Skeletal muscle tissue (tissue), 4 donors: ENCODE measurements around the gene DSTN. TPM values are rescaled to one million over a fixed set of nuclear protein-coding genes. Genes with fewer than 3 reads are reported as not detected.
A peak's percentile ranks its signal among the peaks of the same experiment; 100 is the strongest.
"Not testable (repeated sequence)": the region's sequence is repeated elsewhere in the genome, so short reads cannot be mapped to it uniquely, and the experiment has no call there.

Source experiments
- H3K27ac ChIP-seq: one replicate; pipeline ENCODE4 v1.7.0; 2013; ENCODE audit warnings: mild to moderate bottlenecking, low read depth, low read length, inconsistent platforms
- H3K27me3 ChIP-seq, 3 donors: one replicate each; pipeline ENCODE4 v1.7.0; 2013; ENCODE audit warnings: low read length in 3 of 3; ENCODE audit not compliant: control insufficient read depth in 3 of 3, insufficient read depth in 3 of 3
- H3K36me3 ChIP-seq, 3 donors: one replicate each; pipeline ENCODE4 v1.7.0; 2013; ENCODE audit warnings: low read length in 3 of 3; ENCODE audit not compliant: control insufficient read depth in 3 of 3, insufficient read depth in 3 of 3
- H3K4me1 ChIP-seq, 3 donors: one replicate each; pipeline ENCODE4 v1.7.0; 2013; ENCODE audit warnings: low read length in 3 of 3, mild to moderate bottlenecking in 3 of 3; ENCODE audit not compliant: control insufficient read depth in 3 of 3, insufficient read depth in 3 of 3
- H3K4me3 ChIP-seq, 3 donors: one replicate each; pipeline ENCODE4 v1.7.0; 2013; ENCODE audit warnings: low read length in 3 of 3
- H3K9ac ChIP-seq, 3 donors: one replicate each; pipeline ENCODE4 v1.7.0; 2013; ENCODE audit warnings: low read length in 3 of 3, mild to moderate bottlenecking in 3 of 3, moderate library complexity in 2 of 3, low read depth in 1 of 3
- H3K9me3 ChIP-seq, 3 donors: one replicate each; pipeline ENCODE4 v1.7.0; 2013; ENCODE audit warnings: low read length in 3 of 3; ENCODE audit not compliant: control insufficient read depth in 3 of 3
- total RNA-seq: library from RNA; depleted of rRNA; stranded (reverse); fragments of >200 nt; gene quantifications from one replicate; pipeline ENCODE4 v1.2.3, GENCODE V29; 2014
- donor health status: Osteomylitis.

Gene DSTN
- total RNA-seq, 1 donor from 2014 or later: 104 TPM

DNA sequence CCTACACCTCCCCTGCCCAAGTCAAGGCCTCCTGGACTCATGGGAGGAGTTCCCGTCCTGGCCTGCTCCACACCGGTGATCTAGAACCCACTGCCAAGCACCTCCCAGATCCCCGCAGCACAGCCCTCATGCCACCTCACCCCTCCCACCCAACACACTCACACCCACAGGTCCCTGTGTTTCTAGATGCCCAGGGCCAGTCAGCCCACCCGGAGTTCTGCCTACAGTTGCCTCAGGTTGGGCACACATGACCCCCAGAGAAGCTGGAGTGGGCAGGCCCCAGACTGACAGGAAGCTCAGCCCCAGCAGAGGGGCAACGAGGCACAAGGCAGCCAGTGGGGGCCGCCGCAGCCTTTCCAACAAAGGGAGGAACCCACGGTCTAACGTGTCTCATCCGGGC lies 82.5 kb downstream of the DSTN start:
- no peak overlapping the region for H3K27ac ChIP-seq
- H3K27me3 ChIP-seq: no peaks in the 10 kb centered on the region
- no peak overlapping the region for H3K9ac ChIP-seq
- no peaks in the 10 kb centered on the region for H3K9me3 ChIP-seq
- H3K4me1 ChIP-seq: peaks cover 41 to 47% (median 43%) of the 10 kb centered on the region in 3 donors
- H3K36me3 ChIP-seq: peaks cover 0 to 8% (median 2%) of the 10 kb centered on the region in 3 donors
- no peak overlapping the region for H3K4me3 ChIP-seq

DNA sequence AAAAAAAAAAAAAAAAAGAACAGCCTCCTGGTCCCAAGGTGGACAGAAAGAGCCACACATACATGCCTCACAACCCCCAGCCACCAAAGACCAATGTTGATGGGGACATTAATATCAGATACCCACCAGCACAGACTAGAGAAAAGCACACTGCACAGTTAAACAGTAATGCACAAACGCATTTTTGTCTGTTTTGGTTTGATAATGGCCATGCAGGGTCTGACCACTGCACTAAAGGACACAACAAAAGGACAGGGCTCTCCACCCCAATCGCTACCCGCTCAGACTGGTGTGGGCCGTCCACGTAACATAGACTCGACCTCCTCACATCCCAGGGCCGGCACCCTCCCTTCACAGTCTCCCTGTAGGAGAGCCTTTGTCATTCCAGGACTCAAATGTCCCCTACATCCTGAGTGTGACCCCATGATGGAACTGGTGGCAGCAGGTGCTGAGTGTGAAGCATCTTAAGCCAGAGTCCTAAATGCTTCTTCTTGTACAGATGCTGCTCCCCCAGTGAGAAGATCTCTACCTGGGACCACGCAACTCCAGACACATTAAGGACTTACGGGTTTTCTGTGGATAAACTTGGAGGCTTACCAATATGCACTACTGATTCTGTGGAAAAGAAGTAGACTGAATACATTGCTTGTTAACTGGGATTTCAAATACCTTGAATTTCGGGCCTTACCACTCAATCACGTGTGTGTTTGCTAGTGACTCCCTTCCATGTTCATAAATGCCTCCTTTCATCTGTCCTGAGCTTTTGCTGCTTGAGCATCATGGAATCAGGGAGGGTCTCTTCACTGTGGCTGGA lies 84.2 kb downstream of the DSTN start:
- no peak overlapping the region for H3K4me3 ChIP-seq
- H3K27me3 ChIP-seq: no peaks in the 10 kb centered on the region
- H3K9me3 ChIP-seq: no peaks in the 10 kb centered on the region
- peaks cover 8 to 14% (median 11%) of the 10 kb centered on the region in 3 donors for H3K36me3 ChIP-seq
- H3K4me1 ChIP-seq: peaks cover 30 to 36% (median 32%) of the 10 kb centered on the region in 3 donors
- no peak overlapping the region for H3K27ac ChIP-seq
- no peak overlapping the region for H3K9ac ChIP-seq

DNA sequence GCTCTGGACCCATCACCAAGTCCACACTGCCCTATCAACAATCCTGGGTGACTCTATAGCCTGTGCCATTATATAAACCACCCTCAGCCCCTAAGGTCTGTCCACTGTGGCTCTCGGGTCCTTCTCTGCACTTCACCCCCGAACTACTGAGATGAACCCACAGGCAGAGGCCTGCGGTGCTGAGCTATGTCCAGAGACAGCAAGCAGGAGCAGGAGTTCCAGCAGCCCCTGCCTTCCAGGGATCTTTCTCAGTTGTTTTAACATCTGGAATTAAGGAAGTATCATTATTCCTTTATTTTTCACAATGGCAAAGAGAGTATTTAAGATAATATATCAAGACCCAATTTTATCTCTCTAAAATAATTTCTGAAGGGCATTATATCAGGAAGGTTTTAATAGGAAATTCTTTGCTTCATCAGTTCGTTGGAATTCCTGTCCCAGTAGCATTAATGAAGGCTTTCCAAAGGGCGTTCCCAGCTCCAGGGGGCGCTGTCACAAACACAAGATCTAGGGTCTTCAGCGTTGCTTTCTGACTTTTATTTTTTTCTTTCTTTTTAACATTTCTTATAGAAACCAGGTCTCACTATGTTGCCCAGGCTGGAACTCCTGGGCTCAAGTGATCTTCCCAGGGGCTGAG lies 84.9 kb downstream of the DSTN start:
- H3K4me1 ChIP-seq: peaks cover 28 to 34% (median 30%) of the 10 kb centered on the region in 3 donors
- no peak overlapping the region for H3K27ac ChIP-seq
- H3K36me3 ChIP-seq: peaks cover 8 to 15% (median 11%) of the 10 kb centered on the region in 3 donors
- no peak overlapping the region for H3K4me3 ChIP-seq
- H3K9ac ChIP-seq: no peak overlapping the region
- no peaks in the 10 kb centered on the region for H3K9me3 ChIP-seq
- H3K27me3 ChIP-seq: no peaks in the 10 kb centered on the region

DNA sequence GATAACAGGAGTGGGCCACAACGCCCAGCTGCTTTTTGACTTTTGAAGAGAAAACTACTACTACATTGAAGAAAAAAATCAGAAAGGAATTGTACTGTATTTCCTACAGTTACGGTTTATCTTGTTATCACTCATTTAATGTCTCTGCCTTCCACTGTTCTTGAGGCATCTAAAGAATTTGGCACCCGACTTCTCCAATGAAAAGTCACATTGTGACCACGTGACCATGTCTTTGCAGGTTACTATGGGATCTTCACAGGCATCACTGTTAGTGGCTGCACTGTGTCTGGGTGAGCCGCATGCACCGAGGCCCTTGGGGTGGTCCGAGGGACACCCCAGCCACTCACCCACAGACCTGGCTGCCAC lies 85.4 kb downstream of the DSTN start:
- no peak overlapping the region for H3K4me3 ChIP-seq
- H3K9me3 ChIP-seq: no peaks in the 10 kb centered on the region
- no peaks in the 10 kb centered on the region for H3K27me3 ChIP-seq
- H3K36me3 ChIP-seq: peaks cover 8 to 17% (median 11%) of the 10 kb centered on the region in 3 donors
- peaks cover 27 to 30% (median 30%) of the 10 kb centered on the region in 3 donors for H3K4me1 ChIP-seq
- no peak overlapping the region for H3K9ac ChIP-seq
- no peak overlapping the region for H3K27ac ChIP-seq

DNA sequence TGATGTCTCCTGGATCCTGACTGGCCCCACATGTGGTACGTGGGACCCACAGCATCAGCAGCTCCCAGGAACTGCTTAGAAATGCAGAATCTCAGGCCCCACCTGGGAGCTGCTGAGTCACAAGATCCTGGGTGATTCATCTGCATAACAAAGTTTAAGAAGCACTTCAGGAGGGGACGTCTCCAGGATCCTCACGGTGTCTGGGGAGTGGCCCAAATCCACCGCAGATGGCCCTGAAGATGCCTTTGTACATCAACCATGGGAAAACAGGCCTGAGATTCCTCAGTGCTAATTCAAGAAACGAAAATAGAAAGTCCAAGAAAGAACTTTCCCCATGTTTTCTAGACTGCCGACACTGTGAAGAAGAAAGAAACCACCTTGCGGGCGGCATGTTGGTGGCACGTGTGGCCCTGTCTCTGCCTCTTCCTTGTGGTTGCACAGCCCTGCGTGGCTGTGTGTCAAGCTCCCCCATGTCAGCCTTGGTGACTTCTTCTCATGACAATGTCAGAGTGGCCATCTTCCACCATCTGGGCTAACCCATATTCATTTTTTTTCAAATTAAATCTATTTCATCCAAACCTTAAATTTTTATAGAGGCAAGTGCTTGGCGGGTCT lies 86.1 kb downstream of the DSTN start:
- Histone ChIP-seq H3K9ac (peak overlapping the region in 1 of 3 donors; percentile 3), H3K4me1 (peaks cover 26 to 29% (median 27%) of the 10 kb centered on the region in 3 donors), H3K9me3 (no peaks in the 10 kb centered on the region), H3K4me3 (no peak overlapping the region), H3K27ac (no peak overlapping the region), H3K27me3 (no peaks in the 10 kb centered on the region), H3K36me3 (peaks cover 8 to 15% (median 11%) of the 10 kb centered on the region in 3 donors)

DNA sequence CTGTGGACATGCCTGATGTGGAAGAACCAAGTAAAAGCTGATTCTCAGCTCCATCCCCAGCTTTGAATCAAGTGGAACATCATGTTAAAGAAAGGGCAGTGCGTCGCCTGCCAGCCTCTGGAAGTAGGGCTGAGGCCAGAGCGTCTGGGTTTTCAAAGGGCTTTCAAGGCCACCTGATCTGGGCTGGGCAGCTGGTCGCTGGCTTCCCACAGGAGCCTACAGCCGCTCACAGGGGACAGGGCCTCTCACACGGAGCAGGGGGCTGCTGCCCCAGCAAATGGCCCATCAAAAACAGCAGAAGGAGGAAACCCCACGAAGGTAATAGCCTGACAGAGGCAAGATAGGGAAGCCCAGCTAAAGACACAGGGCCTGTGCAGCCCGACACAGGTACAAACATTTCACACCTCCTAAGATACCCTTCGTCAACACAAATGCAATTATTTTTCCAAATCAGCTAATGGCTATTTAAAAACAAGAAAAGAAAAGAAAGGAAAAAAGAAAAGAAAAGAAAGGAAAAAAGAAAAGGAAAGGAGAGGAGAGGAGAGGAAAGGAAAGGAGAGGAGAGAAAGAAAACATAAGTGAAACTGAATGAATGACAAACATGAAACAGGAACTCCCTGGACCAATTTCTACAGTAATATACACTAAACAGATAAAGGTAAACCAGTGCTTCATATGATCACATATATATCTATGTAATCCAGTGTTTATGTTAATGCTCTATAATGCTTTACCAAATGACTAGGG lies 87.4 kb downstream of the DSTN start:
- Histone ChIP-seq H3K4me1 (peaks cover 22 to 27% (median 25%) of the 10 kb centered on the region in 3 donors), H3K36me3 (peaks cover 8 to 15% (median 11%) of the 10 kb centered on the region in 3 donors), H3K9ac (peak overlapping the region in 2 of 3 donors; percentile 40 to 69), H3K4me3 (peak overlapping the region in 1 of 3 donors; percentile 29), H3K27ac (no peak overlapping the region), H3K9me3 (no peaks in the 10 kb centered on the region), H3K27me3 (no peaks in the 10 kb centered on the region)

DNA sequence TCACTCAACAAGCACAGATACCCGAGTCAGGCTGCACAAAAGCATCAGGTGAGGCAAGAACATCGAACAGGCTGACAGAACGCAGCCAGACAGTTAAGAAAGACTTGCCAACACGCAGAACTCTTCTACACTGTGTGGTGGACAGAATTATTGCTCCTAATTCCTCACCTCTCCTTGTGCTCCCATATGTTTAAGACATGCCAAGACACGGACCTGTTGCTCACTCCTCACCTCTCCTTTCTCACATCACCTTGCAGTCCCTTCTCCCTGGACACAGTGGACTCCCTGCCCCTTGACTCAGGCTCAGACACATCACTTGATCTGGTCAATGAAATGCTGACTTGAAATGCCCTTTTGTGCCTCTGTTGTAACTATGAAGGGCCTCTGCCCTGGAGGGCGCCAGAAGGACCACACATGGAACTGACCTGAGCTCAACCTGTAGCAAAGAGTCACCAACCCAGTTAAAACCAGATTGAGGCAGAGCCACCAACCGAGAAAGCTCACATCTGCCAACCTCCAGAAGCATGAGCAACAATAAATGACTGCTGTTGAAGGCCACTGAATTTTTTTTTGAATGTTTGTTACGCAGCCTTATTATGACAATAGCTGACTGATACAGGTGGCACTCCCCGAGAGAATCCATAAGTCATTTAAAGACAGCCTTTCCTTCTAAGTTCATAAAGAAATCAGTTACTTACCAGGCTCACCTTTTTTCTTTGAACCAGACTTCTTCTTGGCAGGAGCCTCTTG lies 88.2 kb downstream of the DSTN start:
- Histone ChIP-seq H3K36me3 (peaks cover 8 to 15% (median 11%) of the 10 kb centered on the region in 3 donors), H3K4me3 (no peak overlapping the region), H3K27ac (no peak overlapping the region)

DNA sequence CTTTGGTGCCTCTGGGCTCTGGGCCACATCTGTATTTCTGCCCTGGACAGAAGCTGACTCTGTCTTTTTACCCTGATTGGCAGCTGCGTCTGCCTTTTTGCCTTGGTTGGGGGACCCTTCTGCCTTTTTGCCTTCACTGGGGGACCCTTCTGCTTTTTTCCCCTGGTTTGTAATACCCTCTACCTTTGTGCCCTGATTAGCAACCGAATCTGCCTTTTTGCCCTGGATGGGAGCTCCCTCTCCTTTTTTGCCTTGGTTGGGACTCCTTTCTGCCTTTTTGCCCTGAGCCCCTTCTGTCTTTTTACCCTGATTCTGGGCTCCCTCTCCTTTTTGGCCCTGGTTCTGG lies 88.7 kb downstream of the DSTN start:
- H3K27ac ChIP-seq: no peak overlapping the region
- no peak overlapping the region for H3K4me3 ChIP-seq
- H3K27me3 ChIP-seq: no peaks in the 10 kb centered on the region
- no peaks in the 10 kb centered on the region for H3K9me3 ChIP-seq
- no peak overlapping the region for H3K9ac ChIP-seq
- peaks cover 8 to 15% (median 11%) of the 10 kb centered on the region in 3 donors for H3K36me3 ChIP-seq
- peaks cover 25 to 31% (median 26%) of the 10 kb centered on the region in 3 donors for H3K4me1 ChIP-seq

More for the DNA sequence above, 88.2 kb downstream of the DSTN start:
- no peaks in the 10 kb centered on the region for H3K9me3 ChIP-seq
- H3K9ac ChIP-seq: no peak overlapping the region
- no peaks in the 10 kb centered on the region for H3K27me3 ChIP-seq
- H3K4me1 ChIP-seq: peaks cover 25 to 31% (median 26%) of the 10 kb centered on the region in 3 donors

DNA sequence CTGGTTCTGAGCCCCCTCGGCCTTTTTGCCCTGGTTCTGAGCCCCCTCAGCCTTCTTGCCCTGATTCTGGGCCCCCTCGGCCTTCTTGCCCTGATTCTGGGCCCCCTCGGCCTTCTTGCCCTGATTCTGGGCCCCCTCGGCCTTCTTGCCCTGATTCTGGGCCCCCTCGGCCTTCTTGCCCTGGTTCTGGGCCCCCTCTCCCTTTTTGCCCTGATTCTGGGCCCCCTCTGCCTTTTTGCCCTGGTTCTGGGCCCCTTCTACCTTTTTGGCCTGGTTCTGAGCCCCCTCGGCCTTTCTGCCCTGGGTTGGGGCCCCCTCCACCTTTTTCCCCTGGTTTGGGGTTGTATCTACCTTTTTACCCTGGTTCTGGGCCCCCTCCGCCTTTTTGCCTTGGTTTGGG lies 89.5 kb downstream of the DSTN start:
- Histone ChIP-seq H3K4me1 (peaks cover 29 to 31% (median 30%) of the 10 kb centered on the region in 3 donors), H3K36me3 (peaks cover 6 to 11% (median 11%) of the 10 kb centered on the region in 3 donors), H3K27ac (peak overlapping the region; percentile 41)
- not testable (repeated sequence) for H3K9ac ChIP-seq, H3K4me3 ChIP-seq, H3K9me3 ChIP-seq, H3K27me3 ChIP-seq
